Measurements from ENCODE around the gene INSL3. TPM values are rescaled to one million over a fixed set of nuclear protein-coding genes. Genes with fewer than 3 reads are reported as not detected.

The INSL3 gene
- total and polyA plus RNA-seq, 2 of the 8 experiments (the other 6 are each of a cell fraction or from before 2014, with no cell fraction given) = 0.41 to 1.5 TPM

DNA sequence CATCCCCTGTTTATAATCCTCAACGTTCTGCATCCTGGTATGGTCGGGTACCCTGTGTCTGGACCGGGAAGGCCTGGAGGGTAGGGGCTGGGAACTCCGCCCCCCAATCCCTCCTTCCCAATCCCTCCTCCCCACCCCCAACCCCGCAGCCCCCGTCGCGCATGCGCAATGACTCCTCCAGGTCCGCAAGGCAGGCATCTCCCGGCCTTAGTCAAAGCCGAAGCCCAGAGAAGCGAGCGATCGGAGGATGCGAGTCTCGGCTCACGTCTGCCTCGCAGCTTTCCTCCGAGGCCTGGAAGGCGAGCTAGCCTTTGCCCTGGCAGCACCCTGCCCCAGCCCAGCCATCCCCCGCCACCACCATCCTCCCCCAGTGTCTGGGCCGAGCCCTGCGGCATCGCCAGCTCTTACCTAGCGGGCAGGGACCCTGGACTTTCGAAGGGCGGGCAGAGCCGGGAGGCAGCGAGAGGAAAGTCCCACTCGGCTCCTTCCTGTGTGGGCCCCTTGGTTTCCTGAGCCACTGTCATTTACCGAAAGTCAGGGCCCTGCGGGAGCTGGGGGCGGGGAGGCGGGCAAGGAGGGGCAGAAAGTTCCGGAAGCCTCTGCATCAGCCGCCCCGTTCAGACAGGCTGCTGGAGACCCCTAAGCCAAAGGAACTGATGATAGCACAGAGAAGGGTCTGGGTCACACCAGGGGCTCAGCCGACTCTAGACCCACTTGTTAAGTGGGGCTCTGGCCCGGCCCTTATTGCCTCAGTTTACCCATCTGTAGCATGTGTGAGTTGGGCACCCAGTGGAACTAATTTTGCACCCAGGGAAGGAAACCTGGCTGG lies 26.4 kb upstream of the INSL3 start, which contains the start of gene JAK3:
Gene JAK3 (minus strand): TSS at position 445 of the 829 bp plus-strand sequence. CDS start 3,565 bp downstream, outside the sequence.
- DNase-seq (ENCODE audit: low read depth in 1 of 2, low spot score in 2 of 2) (peak; percentile 75 to 90), FAIRE-seq (no peak)
- Histone ChIP-seq H3K56ac (replicated peaks; ENCODE audit: insufficient read length, low read depth, low read length) (no peak within 1 kb of the TSS), H2BK12ac (ENCODE audit: low read depth, low read length) (peak within 1 kb of the TSS; percentile 39; the same call in 1 of the 2 replicates), H4K20me1 (replicated peaks in 1 of 2; ENCODE audit: control insufficient read depth in 1 of 2, insufficient read depth in 2 of 2, low read length in 2 of 2) (no peaks in the 10 kb centered on the region), H2BK5ac (ENCODE audit: low read depth, low read length) (0 out of 2 replicates have a peak within 1 kb of the TSS, but pooled peaks have one; percentile 44), H3K23me2 (ENCODE audit: low read depth, low read length) (peaks cover 3% of the 10 kb centered on the region; the same call in 1 of the 2 replicates), H4K91ac (replicated peaks; ENCODE audit: insufficient read length, low read length) (peak within 1 kb of the TSS; percentile 26), H2BK15ac (ENCODE audit: low read length) (no peak within 1 kb of the TSS), H3K14ac (ENCODE audit: insufficient read length) (no peak within 1 kb of the TSS), H3K4me2 (ENCODE audit: insufficient read depth in 1 of 2, low read depth in 2 of 2, low read length in 2 of 2) (peak within 1 kb of the TSS; percentile 42 to 65; a peak in 3 of 4 replicates), H3K4me3 (ENCODE audit: extremely low read depth in 1 of 4, insufficient read depth in 2 of 4, low read depth in 3 of 4, low read length in 4 of 4) (peak within 1 kb of the TSS in 2 of 4 experiments; percentile 23 to 52; a peak in 4 of 8 replicates), H3K18ac (ENCODE audit: extremely low read depth, low read length) (peak within 1 kb of the TSS; percentile 62), H3K79me2 (ENCODE audit: control insufficient read depth in 1 of 2, insufficient read depth in 2 of 2, low read length in 2 of 2) (no peaks in the 10 kb centered on the region), H3K4me1 (replicated peaks in 1 of 4; ENCODE audit: control insufficient read depth in 3 of 4, insufficient read depth in 4 of 4, low read length in 3 of 4) (peaks cover 0 to 8% (median under 1%) of the 10 kb centered on the region in 4 experiments; a peak in 4 of 7 replicates), H3K27me3 (replicated peaks in 1 of 4; ENCODE audit: control insufficient read depth in 3 of 4, extremely low read depth in 1 of 4, insufficient read depth in 3 of 4, low read length in 3 of 4) (peaks cover 0 to 7% (median 3%) of the 10 kb centered on the region in 4 experiments; a peak in 5 of 7 replicates), H3K4ac (replicated peaks; ENCODE audit: insufficient read length, low read depth, low read length) (peak within 1 kb of the TSS; percentile 77), H4K8ac (ENCODE audit: extremely low read depth, insufficient read depth, low read length) (peak within 1 kb of the TSS; percentile 77), H3K36me3 (ENCODE audit: control insufficient read depth in 2 of 4, insufficient read depth in 4 of 4, low read length in 3 of 4) (no peaks in the 10 kb centered on the region), H2BK120ac (replicated peaks; ENCODE audit: low read depth, low read length) (no peak within 1 kb of the TSS), H3K9me3 (ENCODE audit: insufficient read depth in 2 of 2, low read depth in 1 of 2, low read length in 1 of 2) (no peaks in the 10 kb centered on the region), H3K27ac (ENCODE audit: low read depth, low read length) (no peak within 1 kb of the TSS), H3K23ac (ENCODE audit: insufficient read length) (no peak within 1 kb of the TSS), H2AFZ (ENCODE audit: low read length) (no peak within 1 kb of the TSS), H3K9ac (replicated peaks in 1 of 4; ENCODE audit: extremely low read depth in 1 of 4, low read depth in 3 of 4, low read length in 3 of 4) (no peak within 1 kb of the TSS; a peak in 1 of 7 replicates), H2BK20ac (ENCODE audit: low read length) (peak within 1 kb of the TSS; percentile 61; the same call in 1 of the 2 replicates), H4K5ac (ENCODE audit: insufficient read length, low read depth, low read length) (peak within 1 kb of the TSS; percentile 36), H2AK5ac (ENCODE audit: low read depth, low read length) (no peak within 1 kb of the TSS), H3K79me1 (ENCODE audit: low read depth, low read length) (no peaks in the 10 kb centered on the region)
- WGBS, 2 experiments (ENCODE audit: extremely low coverage in 1 of 2, insufficient coverage in 1 of 2, insufficient read length in 1 of 2, insufficient replicate concordance in 2 of 2, low coverage in 1 of 2, low lambda C conversion rate in 2 of 2, missing lambda C conversion rate in 1 of 2) = 26% methylated on average over 32 of the region's 40 CpGs; no CpG with 5 or more reads in 1 of the 2 experiments
- CTCF ChIA-PET (ENCODE audit: partially characterized antibody) = interaction anchor here (1.1 to 2.2 kb wide), 5 partner anchors 12 to 73 kb away, joined by 3 to 6 read pairs (median 4); partner anchors contain the start of genes RPL18A and SLC5A5
- TF ChIP-seq KDM5A (IDR thresholded peaks at IDR 0.05; ENCODE audit: low read length) (no peak), TBP (IDR thresholded peaks at IDR 0.05; ENCODE audit: low read depth, low read length) (peak; percentile 61; the same call in 1 of the 2 replicates), NRF1 (IDR thresholded peaks at IDR 0.05; ENCODE audit: low read depth, low read length) (peak; percentile 65), KDM1A (IDR thresholded peaks at IDR 0.05; ENCODE audit: borderline replicate concordance, low read length) (no peak), POLR2AphosphoS5 (IDR thresholded peaks at IDR 0.05; ENCODE audit: low read depth, low read length) (peak; percentile 54; the same call in 1 of the 2 replicates), TAF1 (IDR thresholded peaks at IDR 0.05; ENCODE audit: low read depth, low read length) (0 out of 2 replicates have a peak, but pooled peaks have one; percentile 52), EGR1 (IDR thresholded peaks at IDR 0.05; ENCODE audit: borderline replicate concordance, low read depth, low read length) (no peak)
- TF ChIP-seq, protein P1, sequence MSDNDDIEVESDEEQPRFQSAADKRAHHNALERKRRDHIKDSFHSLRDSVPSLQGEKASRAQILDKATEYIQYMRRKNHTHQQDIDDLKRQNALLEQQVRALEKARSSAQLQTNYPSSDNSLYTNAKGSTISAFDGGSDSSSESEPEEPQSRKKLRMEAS (IDR thresholded peaks at IDR 0.05) = peak; percentile 57; the same call in 1 of the 2 replicates
- TF ChIP-seq, protein P2, sequence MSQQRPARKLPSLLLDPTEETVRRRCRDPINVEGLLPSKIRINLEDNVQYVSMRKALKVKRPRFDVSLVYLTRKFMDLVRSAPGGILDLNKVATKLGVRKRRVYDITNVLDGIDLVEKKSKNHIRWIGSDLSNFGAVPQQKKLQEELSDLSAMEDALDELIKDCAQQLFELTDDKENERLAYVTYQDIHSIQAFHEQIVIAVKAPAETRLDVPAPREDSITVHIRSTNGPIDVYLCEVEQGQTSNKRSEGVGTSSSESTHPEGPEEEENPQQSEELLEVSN (IDR thresholded peaks at IDR 0.05) = no peak
- POLR2A ChIA-PET (ENCODE audit: partially characterized antibody) = interaction anchor here (1.3 to 12.1 kb wide), 2 partner anchors 15 to 418 kb away, joined by 3 to 141 read pairs; partner anchors contain the start of gene RPL18A

All from H1 (cell line).